GM19455 (cell line): ENCODE measurements around the gene FSTL4.

Experiments
- ATAC-seq: cut with Tn5 transposase; IDR thresholded peaks from one replicate; pipeline ENCODE4 v1.9.1; 2021; ENCODE audit not compliant: unreplicated experiment

Gene FSTL4

DNA sequence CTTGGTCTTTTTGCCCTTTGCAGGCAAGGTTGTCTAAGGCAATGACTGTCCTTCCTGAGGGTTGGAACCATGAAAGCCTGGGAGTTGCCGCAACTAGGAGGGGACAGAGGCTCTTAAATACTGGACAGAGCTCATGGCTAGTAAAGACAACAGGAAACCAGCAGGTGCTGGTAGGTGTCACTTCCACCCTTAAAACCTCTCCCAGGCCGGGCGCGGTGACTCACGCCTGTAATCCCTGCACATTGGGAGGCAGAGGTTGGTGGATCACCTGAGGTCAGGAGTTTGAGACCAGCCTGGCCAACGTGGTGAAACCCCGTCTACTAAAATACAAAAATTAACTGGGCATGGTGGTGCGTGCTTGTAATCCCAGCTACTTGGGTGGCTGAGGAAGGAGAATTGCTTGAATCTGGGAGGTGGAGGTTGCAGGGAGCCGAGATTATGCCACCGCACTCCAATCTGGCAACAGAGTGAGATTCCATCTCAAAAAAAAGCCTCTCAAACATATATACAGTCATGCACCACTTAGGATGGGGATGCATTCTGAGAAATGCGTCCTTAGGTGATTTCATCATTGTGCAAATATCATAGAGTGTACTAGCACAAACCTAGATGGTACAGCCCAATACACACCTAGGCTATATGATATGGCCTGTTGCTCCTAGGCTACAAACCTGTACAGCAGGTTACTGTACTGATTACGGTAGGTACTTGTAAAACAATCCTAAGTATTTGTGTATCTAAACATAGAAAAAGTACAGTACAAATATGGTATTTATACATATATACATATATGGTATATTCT is 457.9 kb downstream of the FSTL4 start:
- no peak for ATAC-seq

DNA sequence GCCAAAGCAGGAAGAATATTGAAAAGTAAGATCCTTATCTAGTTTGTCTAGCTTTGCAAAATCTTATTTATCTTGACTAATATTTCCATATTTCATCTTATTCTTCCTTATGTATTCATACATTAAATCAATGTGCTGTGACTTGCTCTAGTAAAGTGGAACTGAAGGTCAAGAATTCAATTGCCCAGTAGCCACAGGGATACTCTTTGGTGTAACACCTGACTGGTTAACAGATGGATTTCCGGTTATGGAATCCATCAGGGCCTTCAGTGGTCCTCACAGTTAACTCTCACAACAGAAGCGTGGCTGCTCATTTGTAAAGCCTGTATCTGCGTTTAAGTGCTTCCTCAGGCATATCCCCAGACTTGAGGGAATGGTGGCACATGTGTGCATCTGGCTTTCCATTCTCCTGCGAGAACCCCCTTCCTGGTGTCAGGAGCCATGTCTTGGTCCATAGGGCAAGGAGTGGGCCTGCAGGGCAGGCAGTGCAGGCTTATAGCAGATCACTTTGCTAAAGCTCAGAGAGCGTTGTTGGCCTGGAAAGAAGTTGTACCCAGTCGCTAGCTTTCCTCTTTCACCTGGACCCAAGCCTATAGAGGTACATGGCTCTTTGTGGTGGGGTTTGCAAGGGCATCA is 461.3 kb downstream of the FSTL4 start:
- no peak for ATAC-seq

GRCh38 chr5:133149345-133149744 is 463.0 kb downstream of the FSTL4 start:
- ATAC-seq: no peak

GRCh38 chr5:133147815-133148567 is 464.4 kb downstream of the FSTL4 start:
- ATAC-seq: no peak

DNA sequence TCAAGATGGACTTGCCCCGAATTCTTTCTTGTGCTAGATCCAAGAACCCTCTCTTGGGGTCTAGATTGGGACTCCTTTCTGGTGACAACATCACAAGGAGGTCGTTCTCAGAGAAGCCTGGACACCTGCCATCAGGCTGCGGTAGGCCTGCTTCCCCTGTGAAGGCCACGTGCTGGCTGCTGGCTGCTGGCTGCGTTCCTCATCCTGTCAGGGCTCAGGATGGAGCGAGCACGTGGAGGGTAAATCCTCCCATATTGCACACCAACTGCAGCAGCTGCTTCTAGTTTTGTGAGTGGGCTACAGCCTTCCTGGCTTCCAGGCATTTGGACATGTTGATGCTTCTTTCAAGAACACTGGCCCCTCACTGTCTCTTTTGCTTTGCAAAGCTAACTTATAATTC is 464.9 kb downstream of the FSTL4 start:
- no peak for ATAC-seq
